ENCODE data around the gene MYO10.
A peak's percentile ranks its signal among the peaks of the same experiment; 100 is the strongest.

DNA sequence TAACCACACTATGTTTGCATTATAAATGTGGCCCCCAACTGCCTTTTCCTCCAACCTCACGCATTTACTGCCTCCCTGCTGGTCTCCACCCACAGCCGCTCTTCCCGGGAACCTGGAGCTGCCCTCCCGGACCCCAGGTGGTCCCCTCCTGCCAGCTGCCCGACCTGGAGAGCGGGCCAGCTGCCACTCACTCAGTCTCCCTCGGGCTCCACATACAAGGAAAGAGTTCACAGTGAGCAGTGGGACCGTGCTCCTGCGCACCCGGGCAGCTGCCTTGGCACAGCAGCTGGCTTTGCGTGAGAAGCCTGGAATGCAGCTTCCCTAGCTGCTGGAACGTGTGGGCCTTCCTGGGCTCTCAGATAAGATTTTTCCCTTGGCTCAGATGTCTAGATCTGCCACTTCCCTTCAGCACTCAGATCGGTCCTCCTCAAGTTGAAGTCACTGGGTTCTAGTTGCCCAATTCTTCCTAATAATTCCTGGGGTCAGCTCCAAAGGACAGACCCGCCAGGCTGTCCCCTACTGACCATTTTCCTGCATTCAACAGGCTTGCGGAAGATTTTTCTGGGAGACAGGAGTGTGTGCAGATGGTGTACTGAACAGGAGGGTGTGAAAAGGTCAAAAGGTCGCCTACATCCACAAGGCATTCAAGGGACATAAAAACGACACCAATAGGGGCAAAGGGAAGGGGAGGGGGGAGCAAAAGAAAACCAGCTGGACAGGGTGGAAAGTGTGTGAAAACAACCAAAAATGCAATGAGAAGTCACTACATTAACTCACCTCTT is 69.1 kb downstream of the MYO10 start:
- TF ChIP-seq ZNF776 (tag by site-specific recombination; IDR thresholded peaks at IDR 0.05; ENCODE audit: borderline replicate concordance) (no peak), ZNF114 (tag by site-specific recombination; IDR thresholded peaks at IDR 0.05) (no peak), ZNF138 (tag by site-specific recombination; IDR thresholded peaks at IDR 0.05; ENCODE audit: borderline replicate concordance) (no peak), ZNF248 (tag by site-specific recombination; IDR thresholded peaks at IDR 0.05) (no peak)
- TF ChIP-seq, protein P1, sequence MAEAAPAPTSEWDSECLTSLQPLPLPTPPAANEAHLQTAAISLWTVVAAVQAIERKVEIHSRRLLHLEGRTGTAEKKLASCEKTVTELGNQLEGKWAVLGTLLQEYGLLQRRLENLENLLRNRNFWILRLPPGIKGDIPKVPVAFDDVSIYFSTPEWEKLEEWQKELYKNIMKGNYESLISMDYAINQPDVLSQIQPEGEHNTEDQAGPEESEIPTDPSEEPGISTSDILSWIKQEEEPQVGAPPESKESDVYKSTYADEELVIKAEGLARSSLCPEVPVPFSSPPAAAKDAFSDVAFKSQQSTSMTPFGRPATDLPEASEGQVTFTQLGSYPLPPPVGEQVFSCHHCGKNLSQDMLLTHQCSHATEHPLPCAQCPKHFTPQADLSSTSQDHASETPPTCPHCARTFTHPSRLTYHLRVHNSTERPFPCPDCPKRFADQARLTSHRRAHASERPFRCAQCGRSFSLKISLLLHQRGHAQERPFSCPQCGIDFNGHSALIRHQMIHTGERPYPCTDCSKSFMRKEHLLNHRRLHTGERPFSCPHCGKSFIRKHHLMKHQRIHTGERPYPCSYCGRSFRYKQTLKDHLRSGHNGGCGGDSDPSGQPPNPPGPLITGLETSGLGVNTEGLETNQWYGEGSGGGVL (tag by site-specific recombination; IDR thresholded peaks at IDR 0.05): no peak
- TF ChIP-seq, protein P2, sequence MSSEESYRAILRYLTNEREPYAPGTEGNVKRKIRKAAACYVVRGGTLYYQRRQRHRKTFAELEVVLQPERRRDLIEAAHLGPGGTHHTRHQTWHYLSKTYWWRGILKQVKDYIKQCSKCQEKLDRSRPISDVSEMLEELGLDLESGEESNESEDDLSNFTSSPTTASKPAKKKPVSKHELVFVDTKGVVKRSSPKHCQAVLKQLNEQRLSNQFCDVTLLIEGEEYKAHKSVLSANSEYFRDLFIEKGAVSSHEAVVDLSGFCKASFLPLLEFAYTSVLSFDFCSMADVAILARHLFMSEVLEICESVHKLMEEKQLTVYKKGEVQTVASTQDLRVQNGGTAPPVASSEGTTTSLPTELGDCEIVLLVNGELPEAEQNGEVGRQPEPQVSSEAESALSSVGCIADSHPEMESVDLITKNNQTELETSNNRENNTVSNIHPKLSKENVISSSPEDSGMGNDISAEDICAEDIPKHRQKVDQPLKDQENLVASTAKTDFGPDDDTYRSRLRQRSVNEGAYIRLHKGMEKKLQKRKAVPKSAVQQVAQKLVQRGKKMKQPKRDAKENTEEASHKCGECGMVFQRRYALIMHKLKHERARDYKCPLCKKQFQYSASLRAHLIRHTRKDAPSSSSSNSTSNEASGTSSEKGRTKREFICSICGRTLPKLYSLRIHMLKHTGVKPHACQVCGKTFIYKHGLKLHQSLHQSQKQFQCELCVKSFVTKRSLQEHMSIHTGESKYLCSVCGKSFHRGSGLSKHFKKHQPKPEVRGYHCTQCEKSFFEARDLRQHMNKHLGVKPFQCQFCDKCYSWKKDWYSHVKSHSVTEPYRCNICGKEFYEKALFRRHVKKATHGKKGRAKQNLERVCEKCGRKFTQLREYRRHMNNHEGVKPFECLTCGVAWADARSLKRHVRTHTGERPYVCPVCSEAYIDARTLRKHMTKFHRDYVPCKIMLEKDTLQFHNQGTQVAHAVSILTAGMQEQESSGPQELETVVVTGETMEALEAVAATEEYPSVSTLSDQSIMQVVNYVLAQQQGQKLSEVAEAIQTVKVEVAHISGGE (tag by site-specific recombination; conservative IDR thresholded peaks at IDR 0.05; ENCODE audit: low read depth): peak; percentile 11; the same call in 1 of the 2 replicates
- TF ChIP-seq, protein P3, sequence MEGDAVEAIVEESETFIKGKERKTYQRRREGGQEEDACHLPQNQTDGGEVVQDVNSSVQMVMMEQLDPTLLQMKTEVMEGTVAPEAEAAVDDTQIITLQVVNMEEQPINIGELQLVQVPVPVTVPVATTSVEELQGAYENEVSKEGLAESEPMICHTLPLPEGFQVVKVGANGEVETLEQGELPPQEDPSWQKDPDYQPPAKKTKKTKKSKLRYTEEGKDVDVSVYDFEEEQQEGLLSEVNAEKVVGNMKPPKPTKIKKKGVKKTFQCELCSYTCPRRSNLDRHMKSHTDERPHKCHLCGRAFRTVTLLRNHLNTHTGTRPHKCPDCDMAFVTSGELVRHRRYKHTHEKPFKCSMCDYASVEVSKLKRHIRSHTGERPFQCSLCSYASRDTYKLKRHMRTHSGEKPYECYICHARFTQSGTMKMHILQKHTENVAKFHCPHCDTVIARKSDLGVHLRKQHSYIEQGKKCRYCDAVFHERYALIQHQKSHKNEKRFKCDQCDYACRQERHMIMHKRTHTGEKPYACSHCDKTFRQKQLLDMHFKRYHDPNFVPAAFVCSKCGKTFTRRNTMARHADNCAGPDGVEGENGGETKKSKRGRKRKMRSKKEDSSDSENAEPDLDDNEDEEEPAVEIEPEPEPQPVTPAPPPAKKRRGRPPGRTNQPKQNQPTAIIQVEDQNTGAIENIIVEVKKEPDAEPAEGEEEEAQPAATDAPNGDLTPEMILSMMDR (tag by site-specific recombination; IDR thresholded peaks at IDR 0.05): no peak
